Natural killer cell (primary cell): ENCODE results near the gene WFDC1. TPM values are rescaled to one million over a fixed set of nuclear protein-coding genes. Genes with fewer than 3 reads are reported as not detected.

Source experiments
- ATAC-seq, 3 donors: fragments of 150-1000 bp in 2 of 3; fragments of 200-7000 bp in 1 of 3; cut with Tn5 transposase; 1 replicate in 1 of 3; 2 replicates in 2 of 3; pipeline ENCODE4 v1.10.0; 2021; ENCODE audit warnings: mild to moderate bottlenecking in 2 of 3, moderate library complexity in 2 of 3
- DNase-seq, 2 donors: peaks; one replicate each; pipeline versions ENCODE4 v3.0.0 to v3.0.0-alpha.2; 2013 to 2021; ENCODE audit warnings: mixed read lengths in 1 of 2
- H3K27ac ChIP-seq: one replicate; pipeline ENCODE4 v1.5.1; 2013; ENCODE audit warnings: mild to moderate bottlenecking, low read length
- H3K27me3 ChIP-seq: one replicate; pipeline ENCODE4 v1.6.1; 2013; ENCODE audit warnings: low read length; ENCODE audit not compliant: control insufficient read depth, insufficient read depth
- H3K36me3 ChIP-seq: one replicate; pipeline ENCODE4 v1.6.1; 2013; ENCODE audit warnings: low read length; ENCODE audit not compliant: control insufficient read depth, insufficient read depth
- H3K4me1 ChIP-seq: one replicate; pipeline ENCODE4 v1.6.1; 2013; ENCODE audit warnings: low read length; ENCODE audit not compliant: control insufficient read depth, insufficient read depth
- H3K4me3 ChIP-seq: one replicate; pipeline ENCODE4 v1.5.1; 2013; ENCODE audit warnings: low read length
- H3K9me3 ChIP-seq: one replicate; pipeline ENCODE4 v1.6.1; 2013; ENCODE audit warnings: low read length; ENCODE audit not compliant: control insufficient read depth, insufficient read depth
- H3K27ac Mint-ChIP-seq, 2 donors: one replicate each; pipeline ENCODE4 v1.8.0; 2022; ENCODE audit warnings: mild to moderate bottlenecking in 2 of 2, mixed read lengths in 2 of 2, moderate library complexity in 1 of 2
- H3K27me3 Mint-ChIP-seq, 2 donors: one replicate each; pipeline ENCODE4 v1.8.0; 2022; ENCODE audit warnings: low read depth in 2 of 2, mixed read lengths in 2 of 2
- H3K36me3 Mint-ChIP-seq: one replicate; pipeline ENCODE4 v1.8.0; 2022; ENCODE audit warnings: mixed read lengths
- H3K4me1 Mint-ChIP-seq, 2 donors: one replicate each; pipeline ENCODE4 v1.8.0; 2022; ENCODE audit warnings: mixed read lengths in 2 of 2
- H3K4me3 Mint-ChIP-seq: one replicate; pipeline ENCODE4 v1.8.0; 2022; ENCODE audit warnings: mild to moderate bottlenecking, moderate library complexity, mixed read lengths
- H3K9me3 Mint-ChIP-seq, 2 donors: one replicate each; pipeline ENCODE4 v1.8.0; 2022; ENCODE audit warnings: mixed read lengths in 2 of 2
- CTCF ChIP-seq: fragments of 200-600 bp; IDR thresholded peaks from one replicate; pipeline ENCODE4 v1.8.0; 2022; ENCODE audit warnings: antibody characterized with exemption
- WGBS: methylation state at CpG from one replicate; pipeline ENCODE4 v1.1.7; 2013; ENCODE audit warnings: missing lambda C conversion rate; ENCODE audit not compliant: insufficient coverage; 5-methylcytosine and 5-hydroxymethylcytosine counted together
- intact Hi-C: fragments of 100-400 bp; cut with micrococcal nuclease; formaldehyde crosslinking; loops from one replicate; pipeline ENCODE4 v1.14.2; 2022
- total RNA-seq, 4 donors: library from RNA; stranded (reverse); fragments of 120-200 nt in 1 of 4; gene quantifications; one replicate each; pipeline versions ENCODE4 v1.2.3 to v1.2.4, GENCODE V29; 2013 to 2022

Gene WFDC1
- total RNA-seq, 3 donors from 2014 or later (not counting 1 experiment from before 2014, with no cell fraction given): not detected

GRCh38 chr16:84350685-84351400 is 56.2 kb downstream of the WFDC1 start:
- Histone ChIP-seq H3K27ac (no peak overlapping the region), H3K9me3 (no peaks in the 10 kb centered on the region), H3K4me1 (no peaks in the 10 kb centered on the region), H3K36me3 (no peaks in the 10 kb centered on the region), H3K27me3 (no peaks in the 10 kb centered on the region), H3K4me3 (no peak overlapping the region)
- intact Hi-C loops: no loop called here
- 88% methylated on average over 15 of the region's 16 CpGs for WGBS
- H3K36me3 Mint-ChIP-seq: no peaks in the 10 kb centered on the region
- no peak for TF ChIP-seq CTCF
- DNase-seq (no peak), ATAC-seq (no peak)
- H3K27ac Mint-ChIP-seq: no peak overlapping the region
- no peaks in the 10 kb centered on the region for H3K9me3 Mint-ChIP-seq
- H3K27me3 Mint-ChIP-seq: peaks cover 0 to 6% of the 10 kb centered on the region in 2 donors
- no peaks in the 10 kb centered on the region for H3K4me1 Mint-ChIP-seq
- H3K4me3 Mint-ChIP-seq: no peak overlapping the region

GRCh38 chr16:84351630-84352029 is 57.0 kb downstream of the WFDC1 start:
- DNase-seq (no peak), ATAC-seq (no peak)
- H3K9me3 Mint-ChIP-seq: no peaks in the 10 kb centered on the region
- intact Hi-C loops: no loop called here
- Histone ChIP-seq H3K36me3 (no peaks in the 10 kb centered on the region), H3K4me3 (no peak overlapping the region), H3K27me3 (no peaks in the 10 kb centered on the region), H3K9me3 (no peaks in the 10 kb centered on the region), H3K27ac (no peak overlapping the region), H3K4me1 (no peaks in the 10 kb centered on the region)
- H3K4me1 Mint-ChIP-seq: no peaks in the 10 kb centered on the region
- H3K36me3 Mint-ChIP-seq: no peaks in the 10 kb centered on the region
- no peak overlapping the region for H3K4me3 Mint-ChIP-seq
- no peak overlapping the region for H3K27ac Mint-ChIP-seq
- 93% methylated on average over 8 of the region's 8 CpGs for WGBS
- no peak for TF ChIP-seq CTCF
- H3K27me3 Mint-ChIP-seq: peaks cover 0 to 6% of the 10 kb centered on the region in 2 donors

GRCh38 chr16:84354306-84354705 is 59.6 kb downstream of the WFDC1 start:
- H3K27me3 ChIP-seq: no peaks in the 10 kb centered on the region
- WGBS: 84% methylated on average over 6 of the region's 6 CpGs
- Mint-ChIP-seq H3K4me3 (no peak overlapping the region), H3K9me3 (no peaks in the 10 kb centered on the region), H3K36me3 (no peaks in the 10 kb centered on the region), H3K27me3 (peaks cover 0 to 2% of the 10 kb centered on the region in 2 donors), H3K4me1 (no peaks in the 10 kb centered on the region), H3K27ac (no peak overlapping the region)
- H3K4me3 ChIP-seq: no peak overlapping the region
- H3K9me3 ChIP-seq: no peaks in the 10 kb centered on the region
- H3K36me3 ChIP-seq: no peaks in the 10 kb centered on the region
- peaks cover 2% of the 10 kb centered on the region for H3K4me1 ChIP-seq
- ATAC-seq: no peak
- no peak for DNase-seq
- no peak for TF ChIP-seq CTCF
- no peak overlapping the region for H3K27ac ChIP-seq
- intact Hi-C loops: no loop called here

- no peak overlapping the region for H3K4me3 ChIP-seq
- no peaks in the 10 kb centered on the region for H3K27me3 Mint-ChIP-seq
- no peaks in the 10 kb centered on the region for H3K27me3 ChIP-seq
- TF ChIP-seq CTCF: no peak
- H3K4me1 Mint-ChIP-seq: peaks cover 0 to 2% of the 10 kb centered on the region in 2 donors
- H3K27ac ChIP-seq: no peak overlapping the region
- H3K4me1 ChIP-seq: peaks cover 2% of the 10 kb centered on the region
- no peaks in the 10 kb centered on the region for H3K36me3 Mint-ChIP-seq
- H3K4me3 Mint-ChIP-seq: no peak overlapping the region
- no peaks in the 10 kb centered on the region for H3K36me3 ChIP-seq
- no peaks in the 10 kb centered on the region for H3K9me3 Mint-ChIP-seq
- intact Hi-C loops: no loop called here
- 74% methylated on average over 1 of the region's 2 CpGs for WGBS
- no peaks in the 10 kb centered on the region for H3K9me3 ChIP-seq
- no peak for DNase-seq
- H3K27ac Mint-ChIP-seq: no peak overlapping the region
- ATAC-seq: no peak
Observed at GRCh38 chr16:84355149-84355548, 60.5 kb downstream of the WFDC1 start.
